HCT116 (cell line): ENCODE measurements around the gene ZBTB42.

Experiments used
- EZH2 ChIP-seq: fragments of 200-600 bp; sonication (generic); IDR thresholded peaks from 2 replicates; pipeline ENCODE4 v1.6.1; 2017; ENCODE audit warnings: antibody characterized with exemption, mixed run types
- POLR2A ChIP-seq: IDR thresholded peaks from 2 replicates; pipeline ENCODE4 v1.7.0; 2011; ENCODE audit warnings: borderline replicate concordance; ENCODE audit not compliant: insufficient read depth, insufficient read length; ENCODE audit errors: extremely low read depth
- ZFX ChIP-seq: fragments of 450-650 bp; IDR thresholded peaks from 2 replicates; pipeline ENCODE4 v1.6.1; 2017
- ZNF274 ChIP-seq: fragments of 200-500 bp; sonication (Bioruptor generic); IDR thresholded peaks from 2 replicates; pipeline ENCODE4 v1.6.1; 2014; ENCODE audit warnings: mild to moderate bottlenecking, low read depth, low read length, inconsistent platforms
- TF ChIP-seq, protein P1 (sequence below), 3 experiments: fragments of 200-600 bp in 1 of 3; sonication (generic) in 1 of 3; IDR thresholded peaks in 2 of 3; conservative IDR thresholded peaks in 1 of 3; 2 replicates each; pipeline ENCODE4 v1.5.1; 2012 to 2017; ENCODE audit warnings: low read depth in 2 of 3, low read length in 2 of 3, antibody characterized with exemption in 1 of 3, borderline replicate concordance in 1 of 3, control low read depth in 1 of 3, mild to moderate bottlenecking in 1 of 3, mixed read lengths in 1 of 3, mixed run types in 1 of 3, moderate library complexity in 1 of 3; ENCODE audit not compliant: insufficient read depth in 1 of 3

DNA sequence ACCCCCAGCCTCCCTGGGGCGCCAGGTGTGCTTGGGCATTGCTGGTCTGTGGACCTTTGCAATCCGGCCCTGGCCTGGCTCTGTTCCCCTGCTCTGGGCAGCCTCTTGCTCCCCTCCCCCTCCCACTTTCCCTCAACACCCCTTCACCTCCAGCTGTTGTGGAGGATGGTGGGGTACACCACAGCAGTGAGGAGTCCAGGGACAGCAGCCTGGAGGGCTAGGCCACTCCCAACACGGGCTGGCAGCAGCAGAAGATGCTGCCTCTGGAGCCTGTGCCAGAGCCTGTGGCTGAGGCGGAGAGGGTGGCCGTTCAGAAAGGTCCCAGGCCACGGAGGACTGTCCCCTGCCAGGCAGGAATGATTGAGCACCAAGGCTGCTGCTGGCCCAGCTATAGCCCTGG lies 7.6 kb downstream of the ZBTB42 start:
- TF ChIP-seq EZH2 (no peak), ZFX (no peak), POLR2A (no peak), ZNF274 (no peak)
- TF ChIP-seq, protein P1, sequence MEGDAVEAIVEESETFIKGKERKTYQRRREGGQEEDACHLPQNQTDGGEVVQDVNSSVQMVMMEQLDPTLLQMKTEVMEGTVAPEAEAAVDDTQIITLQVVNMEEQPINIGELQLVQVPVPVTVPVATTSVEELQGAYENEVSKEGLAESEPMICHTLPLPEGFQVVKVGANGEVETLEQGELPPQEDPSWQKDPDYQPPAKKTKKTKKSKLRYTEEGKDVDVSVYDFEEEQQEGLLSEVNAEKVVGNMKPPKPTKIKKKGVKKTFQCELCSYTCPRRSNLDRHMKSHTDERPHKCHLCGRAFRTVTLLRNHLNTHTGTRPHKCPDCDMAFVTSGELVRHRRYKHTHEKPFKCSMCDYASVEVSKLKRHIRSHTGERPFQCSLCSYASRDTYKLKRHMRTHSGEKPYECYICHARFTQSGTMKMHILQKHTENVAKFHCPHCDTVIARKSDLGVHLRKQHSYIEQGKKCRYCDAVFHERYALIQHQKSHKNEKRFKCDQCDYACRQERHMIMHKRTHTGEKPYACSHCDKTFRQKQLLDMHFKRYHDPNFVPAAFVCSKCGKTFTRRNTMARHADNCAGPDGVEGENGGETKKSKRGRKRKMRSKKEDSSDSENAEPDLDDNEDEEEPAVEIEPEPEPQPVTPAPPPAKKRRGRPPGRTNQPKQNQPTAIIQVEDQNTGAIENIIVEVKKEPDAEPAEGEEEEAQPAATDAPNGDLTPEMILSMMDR (IDR thresholded peaks at IDR 0.05 in 2 of 3, conservative IDR thresholded peaks at IDR 0.05 in 1 of 3; ENCODE audit: borderline replicate concordance in 1 of 3, insufficient read depth in 1 of 3, low read depth in 2 of 3, low read length in 2 of 3), result no peak
